PC-9 (cell line): ENCODE data around the gene HDAC7.

Source experiments
- CTCF ChIP-seq: fragments of 200-600 bp; sonication (generic); conservative IDR thresholded peaks from 2 replicates; pipeline ENCODE4 v1.6.1; 2017; ENCODE audit warnings: mixed run types, antibody characterized with exemption, mild to moderate bottlenecking, moderate library complexity
- EZH2 ChIP-seq: fragments of 200-600 bp; sonication (generic); IDR thresholded peaks from 2 replicates; pipeline ENCODE4 v1.8.0; 2017; ENCODE audit warnings: antibody characterized with exemption, low read depth

DNA sequence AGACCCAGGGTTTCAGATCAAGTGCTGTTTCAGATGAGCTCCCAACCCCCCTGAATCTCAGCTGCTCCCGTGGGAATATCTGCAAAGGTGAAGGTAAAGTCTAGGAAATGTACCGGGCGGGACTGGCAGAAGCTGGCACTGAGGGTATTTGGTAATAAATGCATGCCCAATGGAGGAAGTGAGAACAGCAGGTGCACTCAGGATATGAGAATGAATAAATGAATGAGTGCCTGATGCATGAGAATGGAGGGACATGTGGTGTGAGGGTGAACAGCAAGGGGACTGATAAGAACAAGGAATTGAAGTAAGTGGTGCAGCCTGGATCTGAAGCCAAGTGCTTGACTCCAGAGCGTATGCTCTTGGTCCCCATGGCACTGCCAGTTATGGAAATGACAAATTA, 72.6 kb downstream of the HDAC7 start:
- no peak for TF ChIP-seq CTCF
- TF ChIP-seq EZH2 = no peak
